ENCODE measurements around the gene PPP3R1.

DNA sequence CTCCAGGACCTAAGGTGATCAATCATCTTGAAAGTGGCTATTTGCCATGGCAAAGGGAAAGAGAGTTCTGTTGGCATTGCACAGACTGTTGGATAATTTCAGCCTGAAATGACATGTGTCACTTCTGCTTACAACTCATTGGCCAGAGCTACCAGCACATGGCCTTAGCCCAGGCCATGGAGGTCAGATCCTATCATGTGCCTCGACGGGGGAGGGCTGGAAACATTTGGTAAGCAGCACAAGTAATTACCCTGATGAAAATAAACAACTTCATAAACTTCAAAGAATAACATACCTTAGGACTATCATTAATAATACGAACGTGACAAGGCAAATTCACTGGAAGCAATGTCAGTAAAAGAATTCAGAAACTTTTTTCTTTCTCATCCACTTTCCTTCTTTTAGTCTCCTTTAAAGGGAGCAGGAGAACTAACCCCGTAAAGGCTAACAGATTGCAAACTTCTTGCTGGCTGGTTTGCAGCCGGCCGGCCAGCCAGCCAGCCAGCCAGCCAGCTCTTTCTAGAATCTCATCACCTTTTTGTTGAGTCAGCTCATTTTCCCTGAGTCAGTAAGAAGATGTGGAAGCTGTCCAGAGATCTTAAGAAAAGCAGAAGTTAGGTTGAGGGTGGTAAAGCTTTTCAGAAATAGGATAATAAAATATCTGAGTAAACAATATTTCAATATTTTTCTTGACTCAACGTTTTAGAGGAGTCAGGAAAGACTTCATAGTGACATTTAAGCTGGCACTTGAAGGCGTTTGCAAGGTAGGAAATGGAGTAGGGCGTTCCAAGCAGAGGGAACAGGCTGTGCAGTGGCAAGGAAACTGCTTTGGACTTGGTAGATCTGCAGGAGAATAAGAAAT lies 35.5 kb upstream of the PPP3R1 start:
- TF ChIP-seq PATZ1 (CRISPR knock-in tag; IDR thresholded peaks at IDR 0.05; ENCODE audit: borderline replicate concordance) (no peak), TOX (CRISPR knock-in tag; IDR thresholded peaks at IDR 0.05; ENCODE audit: borderline replicate concordance) (no peak), POU6F1 (CRISPR knock-in tag; IDR thresholded peaks at IDR 0.05; ENCODE audit: borderline replicate concordance, low read depth) (no peak)
- TF ChIP-seq, protein P1, sequence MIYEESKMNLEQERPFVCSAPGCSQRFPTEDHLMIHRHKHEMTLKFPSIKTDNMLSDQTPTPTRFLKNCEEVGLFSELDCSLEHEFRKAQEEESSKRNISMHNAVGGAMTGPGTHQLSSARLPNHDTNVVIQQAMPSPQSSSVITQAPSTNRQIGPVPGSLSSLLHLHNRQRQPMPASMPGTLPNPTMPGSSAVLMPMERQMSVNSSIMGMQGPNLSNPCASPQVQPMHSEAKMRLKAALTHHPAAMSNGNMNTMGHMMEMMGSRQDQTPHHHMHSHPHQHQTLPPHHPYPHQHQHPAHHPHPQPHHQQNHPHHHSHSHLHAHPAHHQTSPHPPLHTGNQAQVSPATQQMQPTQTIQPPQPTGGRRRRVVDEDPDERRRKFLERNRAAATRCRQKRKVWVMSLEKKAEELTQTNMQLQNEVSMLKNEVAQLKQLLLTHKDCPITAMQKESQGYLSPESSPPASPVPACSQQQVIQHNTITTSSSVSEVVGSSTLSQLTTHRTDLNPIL (CRISPR knock-in tag; IDR thresholded peaks at IDR 0.05; ENCODE audit: low read depth), result no peak

Measured in SK-N-SH treated with all-trans-retinoic acid at 6 μM for 48 hours (cell line).